Measurements from ENCODE around the gene SPDYE4.
"Not testable (repeated sequence)": the region's sequence is repeated elsewhere in the genome, so short reads cannot be mapped to it uniquely, and the experiment has no call there.

Gene SPDYE4

GRCh38 chr17:8758137-8758596 is at the start of gene SPDYE4:
TSS of gene SPDYE4 (minus strand) at chr17:8758546. CDS start at chr17:8758382, 164 bp downstream.
- DNase-seq, result no peak

- DNase-seq, result no peak
These were observed 48.7 kb upstream of the SPDYE4 start for GRCh38 chr17:8806926-8807550.

GRCh38 chr17:8806253-8806925 is 48.0 kb upstream of the SPDYE4 start:
- DNase-seq, result no peak

GRCh38 chr17:8805396-8805795 is 47.0 kb upstream of the SPDYE4 start:
- not testable (repeated sequence) for DNase-seq

GRCh38 chr17:8803531-8804420 is 45.4 kb upstream of the SPDYE4 start:
- no peak for DNase-seq

- DNase-seq, result no peak
These were observed 42.9 kb upstream of the SPDYE4 start for GRCh38 chr17:8801135-8801840.

GRCh38 chr17:8800656-8801055 is 42.3 kb upstream of the SPDYE4 start:
- no peak for DNase-seq

GRCh38 chr17:8799570-8800212 is 41.3 kb upstream of the SPDYE4 start:
- DNase-seq, result no peak

- no peak for DNase-seq
These were observed 40.7 kb upstream of the SPDYE4 start, which contains the start of gene MFSD6L for GRCh38 chr17:8798846-8799569. TSS of gene MFSD6L (minus strand) at chr17:8799365. CDS start at chr17:8799120, 245 bp downstream.

- DNase-seq, result no peak
These were observed 40.0 kb upstream of the SPDYE4 start for GRCh38 chr17:8798176-8798845.

GRCh38 chr17:8797621-8798175 is 39.4 kb upstream of the SPDYE4 start:
- DNase-seq, result no peak

- DNase-seq, result no peak
These were observed 36.3 kb upstream of the SPDYE4 start for GRCh38 chr17:8794636-8795035.

GRCh38 chr17:8793649-8794048 is 35.3 kb upstream of the SPDYE4 start:
- no peak for DNase-seq

- no peak for DNase-seq
These were observed 34.3 kb upstream of the SPDYE4 start for GRCh38 chr17:8792646-8793045.

- DNase-seq, result no peak
These were observed 33.5 kb upstream of the SPDYE4 start for GRCh38 chr17:8791910-8792270.

GRCh38 chr17:8791248-8791909 is 33.0 kb upstream of the SPDYE4 start:
- DNase-seq, result no peak

GRCh38 chr17:8789743-8790142 is 31.4 kb upstream of the SPDYE4 start:
- no peak for DNase-seq

GRCh38 chr17:8788998-8789397 is 30.7 kb upstream of the SPDYE4 start:
- no peak for DNase-seq

GRCh38 chr17:8785547-8786413 is 27.4 kb upstream of the SPDYE4 start:
- DNase-seq, result peak; percentile 87
